Stimulated activated CD8-positive, alpha-beta memory T cell treated with anti-CD3 and anti-CD28 coated beads, Interleukin-7, amount 100 ng/mL, for 1 hour (primary cell): ENCODE results near the gene AGBL5.
"Not testable (repeated sequence)": the region's sequence is repeated elsewhere in the genome, so short reads cannot be mapped to it uniquely, and the experiment has no call there.

ENCODE experiments used
- DNase-seq, 2 donors: peaks; one replicate each; pipeline ENCODE4 v3.0.0-alpha.2; 2020; ENCODE audit warnings: low read depth in 2 of 2

AGBL5 gene

GRCh38 chr2:27118525-27119329 is 67.3 kb downstream of the AGBL5 start, which contains the start of gene CGREF1:
Gene CGREF1, minus strand, starts transcription at chr2:27119128. Its CDS starts 14,762 bp downstream, at chr2:27104366.
- DNase-seq, result no peak

- not testable (repeated sequence) for DNase-seq
These were observed 67.8 kb downstream of the AGBL5 start for GRCh38 chr2:27119330-27119670.
